Gastrocnemius medialis (tissue), 4 donors: ENCODE results near the gene TSR3. TPM values are rescaled to one million over a fixed set of nuclear protein-coding genes. Genes with fewer than 3 reads are reported as not detected.

ENCODE experiments used
- ATAC-seq, 2 donors: fragments of 150-250 bp; one replicate each; pipeline ENCODE4 v1.9.1; 2016
- DNase-seq, 2 donors: peaks; one replicate each; pipeline ENCODE4 v3.0.0-alpha.2; 2019
- H3K27ac ChIP-seq, 4 donors: fragments of 200-600 bp; sonication (generic); 1 replicate in 1 of 4; 2 replicates in 3 of 4; pipeline ENCODE4 v1.5.1; 2016 to 2018; ENCODE audit warnings: mild to moderate bottlenecking in 2 of 4, moderate library complexity in 1 of 4
- H3K27me3 ChIP-seq, 3 donors: fragments of 200-600 bp; sonication (generic) in 2 of 3; 1 replicate in 1 of 3; 2 replicates in 2 of 3; pipeline versions ENCODE4 v1.5.1 to v1.6.0; 2016 to 2019; ENCODE audit warnings: mild to moderate bottlenecking in 1 of 3, moderate library complexity in 1 of 3
- H3K36me3 ChIP-seq, 2 donors: fragments of 200-600 bp; sonication (generic) in 1 of 2; one replicate each; pipeline ENCODE4 v1.5.1; 2017 to 2018
- H3K4me1 ChIP-seq, 2 donors: fragments of 200-600 bp; sonication (generic) in 1 of 2; one replicate each; pipeline ENCODE4 v1.5.1; 2016 to 2017; ENCODE audit warnings: mild to moderate bottlenecking in 2 of 2
- H3K4me3 ChIP-seq, 4 donors: fragments of 200-600 bp; sonication (generic) in 3 of 4; 1 replicate in 1 of 4; 2 replicates in 3 of 4; pipeline ENCODE4 v1.5.1; 2016 to 2019; ENCODE audit warnings: mild to moderate bottlenecking in 2 of 4
- H3K9me3 ChIP-seq, 3 donors: fragments of 200-600 bp; sonication (generic) in 2 of 3; 1 replicate in 1 of 3; 2 replicates in 2 of 3; pipeline ENCODE4 v1.5.1; 2016 to 2019
- CTCF ChIP-seq, 5 experiments: fragments of 450-650 bp in 3 of 5; fragments of 200-600 bp in 2 of 5; sonication (generic) in 2 of 5; IDR thresholded peaks in 4 of 5; conservative IDR thresholded peaks in 1 of 5; 1 replicate in 4 of 5; 2 replicates in 1 of 5; pipeline ENCODE4 v1.5.1; 2016 to 2019; ENCODE audit warnings: antibody characterized with exemption in 5 of 5, mild to moderate bottlenecking in 3 of 5, moderate library complexity in 3 of 5
- POLR2A ChIP-seq, 2 donors: fragments of 450-650 bp; IDR thresholded peaks; one replicate each; pipeline ENCODE4 v1.6.1; 2017; ENCODE audit warnings: antibody characterized with exemption in 2 of 2, mild to moderate bottlenecking in 2 of 2, moderate library complexity in 2 of 2
- in situ Hi-C, 4 donors: fragments of 200-750 bp; cut with MboI; loops; one replicate each; pipeline versions ENCODE4 v1.15.0 to v1.8.0; 2017; ENCODE audit warnings: low sequenced_read_pairs in 4 of 4
- intact Hi-C: fragments of 100-400 bp; cut with DNase I; formaldehyde crosslinking; loops from one replicate; pipeline ENCODE4 v1.15.1; 2023; ENCODE audit warnings: low total_unique reads
- total RNA-seq, 4 donors: library from RNA; depleted of rRNA; stranded (reverse); fragments of >200 nt; gene quantifications; one replicate each; pipeline versions ENCODE4 v1.1.0 to v1.2.3, GENCODE V29; 2016

The TSR3 gene
- total RNA-seq, 4 donors from 2014 or later, result 63.3 to 103 (median 72.4) TPM

- Histone ChIP-seq H3K4me1 (peaks cover 30 to 44% of the 10 kb centered on the region in 2 donors), H3K9me3 (no peaks in the 10 kb centered on the region), H3K4me3 (peak overlapping the region; percentile 67 to 95 (median 76)), H3K36me3 (peaks cover 0 to 14% of the 10 kb centered on the region in 2 donors), H3K27me3 (no peaks in the 10 kb centered on the region), H3K27ac (peak overlapping the region; percentile 77 to 99 (median 88))
- intact Hi-C loops (loop anchor here (2.0 to 10.0 kb wide), 5 partner anchors 32 to 625 kb away; partner anchors contain the start of genes GNPTG, JMJD8, STUB1 and TSR3), in situ Hi-C loops (no loop called here)
- no peak for ATAC-seq
- TF ChIP-seq CTCF (IDR thresholded peaks at IDR 0.05 in 4 of 5, conservative IDR thresholded peaks at IDR 0.05 in 1 of 5) (no peak), POLR2A (IDR thresholded peaks at IDR 0.05) (no peak)
- peak; percentile 41 to 43 for DNase-seq
These were observed 41.5 kb downstream of the TSR3 start for GRCh38 chr16:1309888-1310831.

GRCh38 chr16:1308977-1309885 is 42.4 kb downstream of the TSR3 start, which contains the start of gene UBE2I:
UBE2I (plus strand) TSS chr16:1309636; CDS start chr16:1314031, 4,395 bp downstream.
- H3K27ac ChIP-seq, result peak within 1 kb of the TSS; percentile 91 to 99 (median 96)
- H3K36me3 ChIP-seq, result peaks cover 0 to 5% of the 10 kb centered on the region in 2 donors
- in situ Hi-C loops (no loop called here), intact Hi-C loops (loop anchor here (2.0 to 10.0 kb wide), 5 partner anchors 33 to 624 kb away; partner anchors contain the start of genes GNPTG, JMJD8, STUB1 and TSR3)
- DNase-seq, result peak; percentile 94 to 96
- peak; percentile 91 for ATAC-seq
- TF ChIP-seq POLR2A (IDR thresholded peaks at IDR 0.05) (peak; percentile 57 to 76), CTCF (IDR thresholded peaks at IDR 0.05 in 4 of 5, conservative IDR thresholded peaks at IDR 0.05 in 1 of 5) (no peak)
- H3K4me3 ChIP-seq, result peak within 1 kb of the TSS; percentile 67 to 95 (median 80)
- no peaks in the 10 kb centered on the region for H3K9me3 ChIP-seq
- H3K4me1 ChIP-seq, result peaks cover 30 to 44% of the 10 kb centered on the region in 2 donors
- H3K27me3 ChIP-seq, result no peaks in the 10 kb centered on the region

GRCh38 chr16:1308036-1308976 is 43.4 kb downstream of the TSR3 start:
- in situ Hi-C loops, result no loop called here
- peak; percentile 7 to 25 for ATAC-seq

More at GRCh38 chr16:1308036-1308976, 43.4 kb downstream of the TSR3 start:
- Histone ChIP-seq H3K9me3 (no peaks in the 10 kb centered on the region), H3K4me3 (peak overlapping the region; percentile 57 to 85 (median 69)), H3K4me1 (peaks cover 30 to 36% of the 10 kb centered on the region in 2 donors), H3K27ac (peak overlapping the region; percentile 91 to 99 (median 96)), H3K27me3 (peaks cover 0 to 3% (median 2%) of the 10 kb centered on the region in 3 donors), H3K36me3 (no peaks in the 10 kb centered on the region)
- intact Hi-C loops, result loop anchor here (2.0 to 10.0 kb wide), 5 partner anchors 34 to 624 kb away; partner anchors contain the start of genes GNPTG, JMJD8, STUB1 and TSR3
- DNase-seq, result peak in 1 of 2 donors; percentile 38
- TF ChIP-seq POLR2A (IDR thresholded peaks at IDR 0.05) (no peak), CTCF (IDR thresholded peaks at IDR 0.05 in 4 of 5, conservative IDR thresholded peaks at IDR 0.05 in 1 of 5) (no peak)
